ENCODE measurements around the gene HOXB2. TPM values are rescaled to one million over a fixed set of nuclear protein-coding genes. Genes with fewer than 3 reads are reported as not detected.

HOXB2 gene
- total and polyA plus RNA-seq, 2 of the 8 experiments (the other 6 are each of a cell fraction or from before 2014, with no cell fraction given): not detected

- H2AK5ac ChIP-seq (ENCODE audit: low read depth, low read length): no peak overlapping the region; the same call in 1 of the 2 replicates
- H3K23ac ChIP-seq (ENCODE audit: insufficient read length): no peak overlapping the region
- H3K4me1 ChIP-seq (replicated peaks in 1 of 4; ENCODE audit: control insufficient read depth in 3 of 4, insufficient read depth in 4 of 4, low read length in 3 of 4): peaks cover 0 to 11% (median 2%) of the 10 kb centered on the region in 4 experiments; a peak in 3 of 7 replicates
- no peak overlapping the region for H4K5ac ChIP-seq (ENCODE audit: insufficient read length, low read depth, low read length)
- no peak for DNase-seq (ENCODE audit: low read depth in 1 of 2, low spot score in 2 of 2)
- H3K23me2 ChIP-seq (ENCODE audit: low read depth, low read length): no peaks in the 10 kb centered on the region
- no peak overlapping the region for H2BK120ac ChIP-seq (replicated peaks; ENCODE audit: low read depth, low read length)
- H2BK20ac ChIP-seq (ENCODE audit: low read length): no peak overlapping the region
- no peak for FAIRE-seq
- H2BK12ac ChIP-seq (ENCODE audit: low read depth, low read length): no peak overlapping the region
- H3K18ac ChIP-seq (ENCODE audit: extremely low read depth, low read length): no peak overlapping the region
- no peak overlapping the region for H3K4me3 ChIP-seq (ENCODE audit: extremely low read depth in 1 of 4, insufficient read depth in 2 of 4, low read depth in 3 of 4, low read length in 4 of 4)
- H3K9me3 ChIP-seq (ENCODE audit: insufficient read depth in 2 of 2, low read depth in 1 of 2, low read length in 1 of 2): no peaks in the 10 kb centered on the region
- H3K4me2 ChIP-seq (ENCODE audit: insufficient read depth in 1 of 2, low read depth in 2 of 2, low read length in 2 of 2): peak overlapping the region; percentile 21 to 48; a peak in 2 of 4 replicates
- H2BK5ac ChIP-seq (ENCODE audit: low read depth, low read length): no peak overlapping the region
- H3K27ac ChIP-seq (ENCODE audit: low read depth, low read length): no peak overlapping the region
- ChIA-PET CTCF (ENCODE audit: partially characterized antibody) (interaction anchor here (1.0 to 1.4 kb wide), 2 partner anchors 13 to 29 kb away, joined by 3 to 4 read pairs; no protein-coding TSS in a partner anchor), POLR2A (ENCODE audit: partially characterized antibody) (no interaction called here)
- H4K91ac ChIP-seq (replicated peaks; ENCODE audit: insufficient read length, low read length): no peak overlapping the region
- H2BK15ac ChIP-seq (ENCODE audit: low read length): no peak overlapping the region
- peaks cover 99 to 100% (median 100%) of the 10 kb centered on the region in 4 experiments for H3K27me3 ChIP-seq (replicated peaks in 1 of 4; ENCODE audit: control insufficient read depth in 3 of 4, extremely low read depth in 1 of 4, insufficient read depth in 3 of 4, low read length in 3 of 4)
- peaks cover 0 to under 1% (median 0%) of the 10 kb centered on the region in 4 experiments; a peak in 1 of 8 replicates for H3K36me3 ChIP-seq (ENCODE audit: control insufficient read depth in 2 of 4, insufficient read depth in 4 of 4, low read length in 3 of 4)
- peaks cover 23 to 45% of the 10 kb centered on the region in 2 experiments for H4K20me1 ChIP-seq (replicated peaks in 1 of 2; ENCODE audit: control insufficient read depth in 1 of 2, insufficient read depth in 2 of 2, low read length in 2 of 2)
- no peaks in the 10 kb centered on the region for H3K79me1 ChIP-seq (ENCODE audit: low read depth, low read length)
- no peak overlapping the region for H3K14ac ChIP-seq (ENCODE audit: insufficient read length)
- no peak overlapping the region for H4K8ac ChIP-seq (ENCODE audit: extremely low read depth, insufficient read depth, low read length)
- H3K4ac ChIP-seq (replicated peaks; ENCODE audit: insufficient read length, low read depth, low read length): no peak overlapping the region
- 5% methylated on average over 32 of the region's 43 CpGs; no CpG with 5 or more reads in 1 of the 2 experiments for WGBS, 2 experiments (ENCODE audit: extremely low coverage in 1 of 2, insufficient coverage in 1 of 2, insufficient read length in 1 of 2, insufficient replicate concordance in 2 of 2, low coverage in 1 of 2, low lambda C conversion rate in 2 of 2, missing lambda C conversion rate in 1 of 2)
- H2AFZ ChIP-seq (ENCODE audit: low read length): no peak overlapping the region
- no peak overlapping the region for H3K9ac ChIP-seq (replicated peaks in 1 of 4; ENCODE audit: extremely low read depth in 1 of 4, low read depth in 3 of 4, low read length in 3 of 4)
- H3K79me2 ChIP-seq (ENCODE audit: control insufficient read depth in 1 of 2, insufficient read depth in 2 of 2, low read length in 2 of 2): no peaks in the 10 kb centered on the region
- no peak overlapping the region for H3K56ac ChIP-seq (replicated peaks; ENCODE audit: insufficient read length, low read depth, low read length)
- TF ChIP-seq BACH1 (IDR thresholded peaks at IDR 0.05; ENCODE audit: low read length) (no peak), KDM5A (IDR thresholded peaks at IDR 0.05; ENCODE audit: low read length) (no peak), MAFK (IDR thresholded peaks at IDR 0.05; ENCODE audit: low read depth, low read length) (no peak), SIN3A (conservative IDR thresholded peaks at IDR 0.05 in 1 of 2, IDR thresholded peaks at IDR 0.05 in 1 of 2; ENCODE audit: low read depth in 1 of 2, low read length in 2 of 2) (no peak), EGR1 (IDR thresholded peaks at IDR 0.05; ENCODE audit: borderline replicate concordance, low read depth, low read length) (0 out of 2 replicates have a peak, but pooled peaks have one; percentile 22), SP1 (IDR thresholded peaks at IDR 0.05; ENCODE audit: low read depth, low read length) (no peak), POLR2AphosphoS5 (IDR thresholded peaks at IDR 0.05; ENCODE audit: low read depth, low read length) (no peak), RXRA (IDR thresholded peaks at IDR 0.05; ENCODE audit: insufficient read depth, low read depth, low read length) (no peak), EZH2 (IDR thresholded peaks at IDR 0.05; ENCODE audit: low read depth, low read length, severe bottlenecking) (peak; percentile 77), CBX8 (IDR thresholded peaks at IDR 0.05; ENCODE audit: borderline replicate concordance, low read depth, low read length) (no peak; the same call in 1 of the 2 replicates), BRCA1 (IDR thresholded peaks at IDR 0.05; ENCODE audit: low read depth, low read length) (no peak), FOSL1 (IDR thresholded peaks at IDR 0.05; ENCODE audit: insufficient read depth, low read depth, low read length) (no peak)
These were observed 31.8 kb upstream of the HOXB2 start for GRCh38 chr17:48576479-48577309.
